ENCODE results near the gene MKX. TPM values are rescaled to one million over a fixed set of nuclear protein-coding genes. Genes with fewer than 3 reads are reported as not detected.

MKX gene
- total RNA-seq, 1 donor from 2014 or later = 2.2 TPM

DNA sequence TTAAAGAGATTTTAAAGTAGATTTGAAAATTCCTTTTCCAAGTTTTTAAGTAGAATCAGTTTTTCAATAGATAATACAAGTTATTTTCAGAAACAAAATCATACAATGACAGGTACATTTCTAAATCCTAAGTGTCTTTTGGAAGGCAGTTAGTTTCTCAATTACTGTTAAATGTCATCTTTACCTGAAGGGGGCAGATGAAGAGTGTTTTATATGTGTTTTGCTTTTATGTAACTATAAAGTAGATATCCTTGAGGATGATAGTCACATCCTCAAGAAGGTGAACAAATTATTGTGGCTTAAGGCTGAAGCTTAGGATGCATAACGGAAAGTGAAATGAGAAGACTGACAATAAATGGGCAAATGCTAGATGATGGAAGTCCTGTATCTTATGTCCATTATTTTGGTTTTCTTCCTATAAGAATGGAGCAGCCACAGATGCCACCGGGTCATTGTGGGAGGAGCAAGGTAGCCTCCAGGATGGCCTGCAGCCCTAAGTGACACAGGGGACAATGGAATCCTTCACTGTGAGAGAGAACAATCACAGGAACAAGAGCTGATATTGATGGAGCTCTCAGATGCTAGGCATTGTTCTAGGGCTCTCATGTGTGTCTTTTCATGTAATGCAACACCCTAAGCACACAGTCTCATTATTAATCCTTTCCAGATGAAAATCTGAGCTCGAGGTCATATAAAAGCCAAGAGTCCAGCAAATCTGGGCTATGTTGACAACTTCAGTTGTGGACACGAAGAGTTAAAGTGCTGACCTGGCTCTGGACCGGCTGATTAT is 14.1 kb upstream of the MKX start:
- H3K27me3 ChIP-seq = no peaks in the 10 kb centered on the region
- H3K9me3 ChIP-seq = no peaks in the 10 kb centered on the region
- TF ChIP-seq POLR2A (IDR thresholded peaks at IDR 0.05) = no peak
- no peak for TF ChIP-seq POLR2AphosphoS5 (IDR thresholded peaks at IDR 0.05; ENCODE audit: insufficient read depth in 1 of 2, low read depth in 1 of 2)
- TF ChIP-seq, protein P1, sequence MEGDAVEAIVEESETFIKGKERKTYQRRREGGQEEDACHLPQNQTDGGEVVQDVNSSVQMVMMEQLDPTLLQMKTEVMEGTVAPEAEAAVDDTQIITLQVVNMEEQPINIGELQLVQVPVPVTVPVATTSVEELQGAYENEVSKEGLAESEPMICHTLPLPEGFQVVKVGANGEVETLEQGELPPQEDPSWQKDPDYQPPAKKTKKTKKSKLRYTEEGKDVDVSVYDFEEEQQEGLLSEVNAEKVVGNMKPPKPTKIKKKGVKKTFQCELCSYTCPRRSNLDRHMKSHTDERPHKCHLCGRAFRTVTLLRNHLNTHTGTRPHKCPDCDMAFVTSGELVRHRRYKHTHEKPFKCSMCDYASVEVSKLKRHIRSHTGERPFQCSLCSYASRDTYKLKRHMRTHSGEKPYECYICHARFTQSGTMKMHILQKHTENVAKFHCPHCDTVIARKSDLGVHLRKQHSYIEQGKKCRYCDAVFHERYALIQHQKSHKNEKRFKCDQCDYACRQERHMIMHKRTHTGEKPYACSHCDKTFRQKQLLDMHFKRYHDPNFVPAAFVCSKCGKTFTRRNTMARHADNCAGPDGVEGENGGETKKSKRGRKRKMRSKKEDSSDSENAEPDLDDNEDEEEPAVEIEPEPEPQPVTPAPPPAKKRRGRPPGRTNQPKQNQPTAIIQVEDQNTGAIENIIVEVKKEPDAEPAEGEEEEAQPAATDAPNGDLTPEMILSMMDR (IDR thresholded peaks at IDR 0.05) = no peak
- no peak for DNase-seq (ENCODE audit: extremely low spot score in 2 of 2)
- intact Hi-C loops (cut with DNase I) = no loop called here
- no peak overlapping the region for H3K27ac ChIP-seq
- H3K36me3 ChIP-seq = no peaks in the 10 kb centered on the region
- no peak overlapping the region for H3K4me3 ChIP-seq
- no peaks in the 10 kb centered on the region for H3K4me1 ChIP-seq

GRCh38 chr10:27752673-27753237 is 7.1 kb upstream of the MKX start:
- Histone ChIP-seq H3K27me3 (no peaks in the 10 kb centered on the region), H3K4me3 (no peak overlapping the region), H3K4me1 (no peaks in the 10 kb centered on the region), H3K27ac (no peak overlapping the region), H3K9me3 (no peaks in the 10 kb centered on the region), H3K36me3 (no peaks in the 10 kb centered on the region)
- intact Hi-C loops (cut with DNase I) = no loop called here
- no peak for DNase-seq (ENCODE audit: extremely low spot score in 2 of 2)
- TF ChIP-seq POLR2A (IDR thresholded peaks at IDR 0.05) (no peak), POLR2AphosphoS5 (IDR thresholded peaks at IDR 0.05; ENCODE audit: insufficient read depth in 1 of 2, low read depth in 1 of 2) (no peak)
- TF ChIP-seq, protein P1 (IDR thresholded peaks at IDR 0.05) = no peak

DNA sequence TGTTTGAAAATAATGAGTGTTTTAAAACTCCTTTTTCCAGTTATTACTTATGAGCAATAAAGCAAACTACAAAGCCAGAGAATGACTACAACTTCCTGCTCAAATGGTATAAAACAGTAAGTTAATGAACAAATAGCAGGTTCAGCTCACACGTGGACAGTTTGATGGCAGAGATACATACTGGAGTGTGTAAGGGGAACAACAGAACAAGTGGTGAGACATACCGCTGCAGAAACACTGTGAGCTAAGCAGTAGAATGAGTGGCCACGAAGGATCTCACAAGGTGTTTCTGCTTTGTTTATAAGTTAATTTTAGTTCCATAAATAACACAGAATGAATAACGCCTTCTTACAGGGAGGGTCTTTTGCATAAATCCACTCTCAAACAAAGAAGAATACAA is 3.0 kb upstream of the MKX start:
- peaks cover 33% of the 10 kb centered on the region for H3K4me1 ChIP-seq
- no peak overlapping the region for H3K27ac ChIP-seq
- H3K4me3 ChIP-seq = no peak overlapping the region
- no peak for DNase-seq (ENCODE audit: extremely low spot score in 2 of 2)
- TF ChIP-seq POLR2A (IDR thresholded peaks at IDR 0.05) (no peak), POLR2AphosphoS5 (IDR thresholded peaks at IDR 0.05; ENCODE audit: insufficient read depth in 1 of 2, low read depth in 1 of 2) (no peak)
- TF ChIP-seq, protein P1 (IDR thresholded peaks at IDR 0.05) = no peak
- intact Hi-C loops (cut with DNase I) = loop anchor here (10.0 kb wide), 1 partner anchor 496 kb away; no protein-coding TSS in a partner anchor
- H3K36me3 ChIP-seq = no peaks in the 10 kb centered on the region
- no peaks in the 10 kb centered on the region for H3K9me3 ChIP-seq
- no peaks in the 10 kb centered on the region for H3K27me3 ChIP-seq

DNA sequence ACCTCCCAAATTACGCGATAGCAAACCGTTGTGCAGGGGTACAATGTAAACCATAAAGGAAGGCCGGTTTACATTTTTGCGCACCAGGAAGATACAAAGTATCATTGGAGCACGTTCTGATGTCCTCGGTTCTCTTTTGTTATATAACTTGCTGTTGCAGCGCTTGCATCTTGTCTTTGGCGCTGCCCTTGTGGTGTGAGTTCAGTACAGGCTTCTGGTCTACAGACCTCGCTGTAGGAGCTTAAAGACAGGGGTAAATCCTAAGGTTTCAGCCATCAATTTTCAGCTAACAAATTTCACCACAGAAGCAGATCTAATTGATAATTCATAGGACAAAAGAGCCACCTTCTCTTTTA is 1.5 kb upstream of the MKX start:
- H3K9me3 ChIP-seq = no peaks in the 10 kb centered on the region
- TF ChIP-seq, protein P1 (IDR thresholded peaks at IDR 0.05) = no peak
- TF ChIP-seq POLR2A (IDR thresholded peaks at IDR 0.05) (no peak), POLR2AphosphoS5 (IDR thresholded peaks at IDR 0.05; ENCODE audit: insufficient read depth in 1 of 2, low read depth in 1 of 2) (no peak)
- DNase-seq (ENCODE audit: extremely low spot score in 2 of 2) = no peak
- no peaks in the 10 kb centered on the region for H3K27me3 ChIP-seq
- no peak overlapping the region for H3K4me3 ChIP-seq
- H3K36me3 ChIP-seq = no peaks in the 10 kb centered on the region
- intact Hi-C loops (cut with DNase I) = loop anchor here (10.0 kb wide), 1 partner anchor 498 kb away; no protein-coding TSS in a partner anchor
- H3K4me1 ChIP-seq = peaks cover 45% of the 10 kb centered on the region
- no peak overlapping the region for H3K27ac ChIP-seq
